Liver (tissue), 9 donors: ENCODE measurements around the gene PIEZO1. TPM values are rescaled to one million over a fixed set of nuclear protein-coding genes. Genes with fewer than 3 reads are reported as not detected.

Experiments
- DNase-seq: peaks from one replicate; pipeline ENCODE4 v3.0.0-alpha.2; 2017; ENCODE audit warnings: low spot score
- H3K27ac ChIP-seq, 2 donors: one replicate each; pipeline ENCODE4 v1.7.0; 2013; ENCODE audit warnings: inconsistent platforms in 2 of 2, low read length in 2 of 2, control low read depth in 1 of 2, low read depth in 1 of 2, mild to moderate bottlenecking in 1 of 2
- H3K27me3 ChIP-seq, 4 donors: one replicate each; pipeline versions ENCODE4 v1.6.1 to v1.7.0; 2013; ENCODE audit warnings: low read length in 3 of 4, inconsistent platforms in 1 of 4, mild to moderate bottlenecking in 1 of 4, moderate library complexity in 1 of 4; ENCODE audit not compliant: control insufficient read depth in 4 of 4, insufficient read depth in 4 of 4
- H3K36me3 ChIP-seq, 4 donors: one replicate each; pipeline versions ENCODE4 v1.6.1 to v1.7.0; 2013; ENCODE audit warnings: low read length in 3 of 4, mild to moderate bottlenecking in 3 of 4, low read depth in 1 of 4, moderate library complexity in 1 of 4; ENCODE audit not compliant: control insufficient read depth in 4 of 4, insufficient read depth in 3 of 4
- H3K4me1 ChIP-seq, 4 donors: one replicate each; pipeline versions ENCODE4 v1.6.1 to v1.7.0; 2013; ENCODE audit warnings: low read length in 3 of 4, mild to moderate bottlenecking in 3 of 4, moderate library complexity in 1 of 4; ENCODE audit not compliant: control insufficient read depth in 4 of 4, insufficient read depth in 4 of 4
- H3K4me3 ChIP-seq, 3 donors: one replicate each; pipeline versions ENCODE4 v1.6.1 to v1.7.0; 2013; ENCODE audit warnings: low read length in 3 of 3, control low read depth in 1 of 3, low read depth in 1 of 3, mild to moderate bottlenecking in 1 of 3
- H3K9ac ChIP-seq, 2 donors: one replicate each; pipeline ENCODE4 v1.7.0; 2013; ENCODE audit warnings: low read length in 2 of 2, mild to moderate bottlenecking in 2 of 2, moderate library complexity in 2 of 2, control low read depth in 1 of 2, low read depth in 1 of 2
- H3K9me3 ChIP-seq, 4 donors: one replicate each; pipeline versions ENCODE4 v1.6.1 to v1.7.0; 2013; ENCODE audit warnings: low read length in 3 of 4; ENCODE audit not compliant: control insufficient read depth in 4 of 4
- ATF3 ChIP-seq: IDR thresholded peaks from 2 replicates; pipeline ENCODE4 v1.6.1; 2016; ENCODE audit warnings: antibody characterized with exemption
- CTCF ChIP-seq: fragments of 150-350 bp; IDR thresholded peaks from 2 replicates; pipeline ENCODE4 v1.5.1; 2017; ENCODE audit warnings: improper control_type of control experiment, low read depth, low read length; ENCODE audit not compliant: missing input control
- EGR1 ChIP-seq, 2 donors: IDR thresholded peaks; 2 replicates each; pipeline ENCODE4 v1.6.1; 2016 to 2018; ENCODE audit warnings: antibody characterized with exemption in 2 of 2, low read depth in 2 of 2
- FOXA1 ChIP-seq: IDR thresholded peaks from 2 replicates; pipeline ENCODE4 v1.6.1; 2016; ENCODE audit warnings: antibody characterized with exemption
- FOXA2 ChIP-seq: IDR thresholded peaks from 2 replicates; pipeline ENCODE4 v1.6.1; 2016; ENCODE audit warnings: antibody characterized with exemption
- GABPA ChIP-seq, 2 donors: IDR thresholded peaks in 1 of 2; conservative IDR thresholded peaks in 1 of 2; 2 replicates each; pipeline ENCODE4 v1.6.1; 2016; ENCODE audit warnings: antibody characterized with exemption in 2 of 2, mild to moderate bottlenecking in 1 of 2, moderate library complexity in 1 of 2
- HNF4A ChIP-seq, 2 donors: conservative IDR thresholded peaks; 2 replicates each; pipeline ENCODE4 v1.6.1; 2016; ENCODE audit warnings: antibody characterized with exemption in 2 of 2, mild to moderate bottlenecking in 2 of 2
- HNF4G ChIP-seq: IDR thresholded peaks from 2 replicates; pipeline ENCODE4 v1.6.1; 2016; ENCODE audit warnings: antibody characterized with exemption
- JUND ChIP-seq, 2 donors: IDR thresholded peaks; 2 replicates each; pipeline ENCODE4 v1.6.1; 2016; ENCODE audit warnings: antibody characterized with exemption in 2 of 2
- MAX ChIP-seq: IDR thresholded peaks from 2 replicates; pipeline ENCODE4 v1.6.1; 2016; ENCODE audit warnings: antibody characterized with exemption
- NR2F2 ChIP-seq: IDR thresholded peaks from 2 replicates; pipeline ENCODE4 v1.6.1; 2016; ENCODE audit warnings: antibody characterized with exemption
- RAD21 ChIP-seq, 2 donors: IDR thresholded peaks; 2 replicates each; pipeline ENCODE4 v1.6.1; 2016; ENCODE audit warnings: antibody characterized with exemption in 2 of 2, mild to moderate bottlenecking in 2 of 2
- RXRA ChIP-seq, 2 donors: IDR thresholded peaks; 2 replicates each; pipeline ENCODE4 v1.6.1; 2017 to 2018; ENCODE audit warnings: antibody characterized with exemption in 2 of 2, mild to moderate bottlenecking in 1 of 2
- SP1 ChIP-seq: IDR thresholded peaks from 2 replicates; pipeline ENCODE4 v1.6.1; 2018; ENCODE audit warnings: antibody characterized with exemption, mild to moderate bottlenecking
- TAF1 ChIP-seq: conservative IDR thresholded peaks from 2 replicates; pipeline ENCODE4 v1.6.1; 2016; ENCODE audit warnings: antibody characterized with exemption, mild to moderate bottlenecking
- YY1 ChIP-seq: IDR thresholded peaks from 2 replicates; pipeline ENCODE4 v1.6.1; 2016; ENCODE audit warnings: antibody characterized with exemption, mild to moderate bottlenecking
- WGBS: extraction: QIAGEN DNeasy Blood & Tissue Kit; methylation state at CpG from one replicate; pipeline ENCODE4 v1.1.7; 2013; 5-methylcytosine and 5-hydroxymethylcytosine counted together
- polyA plus RNA-seq, 2 donors: library from polyadenylated mRNA; stranded (reverse) in 1 of 2; unstranded in 1 of 2; fragments of 200-250 nt in 1 of 2; fragments of >200 nt in 1 of 2; fragmentation: Nextera tagmentation in 1 of 2; extraction: Ambion mirVana in 1 of 2; gene quantifications; one replicate each; pipeline versions ENCODE4 v1.2.1 to v1.2.3, GENCODE V29; 2013 to 2015
- total RNA-seq, 2 donors: library from RNA; depleted of rRNA; stranded (reverse); fragments of >200 nt; gene quantifications; one replicate each; pipeline ENCODE4 v1.2.3, GENCODE V29; 2014
- TF ChIP-seq, protein P1 (sequence below): IDR thresholded peaks from 2 replicates; pipeline ENCODE4 v1.6.1; 2016; ENCODE audit warnings: antibody characterized with exemption, mild to moderate bottlenecking
- TF ChIP-seq, protein P2 (sequence below): IDR thresholded peaks from 2 replicates; pipeline ENCODE4 v1.6.1; 2016; ENCODE audit warnings: antibody characterized with exemption
- donor health status: healthy.
- donor health status: healthy.
- donor health status: healthy.
- donor health status: healthy.
- donor health status: healthy.

The PIEZO1 gene
- total and polyA plus RNA-seq, 4 donors = 15.3 to 74.7 (median 59.2) TPM

DNA sequence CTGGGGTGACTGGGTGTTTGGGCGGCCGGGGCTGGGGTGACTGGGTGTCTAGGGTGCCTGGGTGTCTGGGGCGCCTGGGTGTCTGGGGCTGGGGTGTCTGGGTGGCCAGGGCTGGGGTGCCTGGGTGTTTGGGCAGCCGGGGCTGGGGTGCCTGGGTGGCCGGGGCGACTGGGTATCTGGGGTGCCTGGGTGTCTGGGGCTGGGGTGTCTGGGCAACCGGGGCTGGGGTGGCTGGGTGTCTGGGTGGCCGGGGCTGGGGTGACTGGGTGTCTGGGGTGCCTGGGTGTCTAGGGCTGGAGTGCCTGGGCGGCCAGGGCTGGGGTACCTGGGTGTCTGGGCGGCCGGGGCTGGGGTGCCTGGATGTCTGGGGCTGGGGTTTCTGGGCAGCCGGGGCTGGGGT lies 40.1 kb upstream of the PIEZO1 start:
- no peak for TF ChIP-seq FOXA2
- no peak for TF ChIP-seq TAF1
- TF ChIP-seq, protein P1, sequence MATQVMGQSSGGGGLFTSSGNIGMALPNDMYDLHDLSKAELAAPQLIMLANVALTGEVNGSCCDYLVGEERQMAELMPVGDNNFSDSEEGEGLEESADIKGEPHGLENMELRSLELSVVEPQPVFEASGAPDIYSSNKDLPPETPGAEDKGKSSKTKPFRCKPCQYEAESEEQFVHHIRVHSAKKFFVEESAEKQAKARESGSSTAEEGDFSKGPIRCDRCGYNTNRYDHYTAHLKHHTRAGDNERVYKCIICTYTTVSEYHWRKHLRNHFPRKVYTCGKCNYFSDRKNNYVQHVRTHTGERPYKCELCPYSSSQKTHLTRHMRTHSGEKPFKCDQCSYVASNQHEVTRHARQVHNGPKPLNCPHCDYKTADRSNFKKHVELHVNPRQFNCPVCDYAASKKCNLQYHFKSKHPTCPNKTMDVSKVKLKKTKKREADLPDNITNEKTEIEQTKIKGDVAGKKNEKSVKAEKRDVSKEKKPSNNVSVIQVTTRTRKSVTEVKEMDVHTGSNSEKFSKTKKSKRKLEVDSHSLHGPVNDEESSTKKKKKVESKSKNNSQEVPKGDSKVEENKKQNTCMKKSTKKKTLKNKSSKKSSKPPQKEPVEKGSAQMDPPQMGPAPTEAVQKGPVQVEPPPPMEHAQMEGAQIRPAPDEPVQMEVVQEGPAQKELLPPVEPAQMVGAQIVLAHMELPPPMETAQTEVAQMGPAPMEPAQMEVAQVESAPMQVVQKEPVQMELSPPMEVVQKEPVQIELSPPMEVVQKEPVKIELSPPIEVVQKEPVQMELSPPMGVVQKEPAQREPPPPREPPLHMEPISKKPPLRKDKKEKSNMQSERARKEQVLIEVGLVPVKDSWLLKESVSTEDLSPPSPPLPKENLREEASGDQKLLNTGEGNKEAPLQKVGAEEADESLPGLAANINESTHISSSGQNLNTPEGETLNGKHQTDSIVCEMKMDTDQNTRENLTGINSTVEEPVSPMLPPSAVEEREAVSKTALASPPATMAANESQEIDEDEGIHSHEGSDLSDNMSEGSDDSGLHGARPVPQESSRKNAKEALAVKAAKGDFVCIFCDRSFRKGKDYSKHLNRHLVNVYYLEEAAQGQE = no peak
- no peak for TF ChIP-seq FOXA1
- TF ChIP-seq HNF4A (conservative IDR thresholded peaks at IDR 0.05) = no peak
- no peak for TF ChIP-seq RAD21 (IDR thresholded peaks at IDR 0.05)
- TF ChIP-seq ATF3 = no peak
- TF ChIP-seq JUND (IDR thresholded peaks at IDR 0.05) = no peak
- no peak for TF ChIP-seq SP1
- TF ChIP-seq MAX = no peak
- no peak for TF ChIP-seq EGR1 (IDR thresholded peaks at IDR 0.05; ENCODE audit: low read depth in 2 of 2)
- TF ChIP-seq HNF4G = no peak
- no peak for DNase-seq
- H3K9me3 ChIP-seq = no peaks in the 10 kb centered on the region
- H3K36me3 ChIP-seq = peaks cover 0 to 28% (median 8%) of the 10 kb centered on the region in 4 donors
- H3K27ac ChIP-seq = no peak overlapping the region
- no peak overlapping the region for H3K9ac ChIP-seq
- whole genome bisulfite sequencing = 98% methylated on average over 12 of the region's 12 CpGs
- no peaks in the 10 kb centered on the region for H3K4me1 ChIP-seq
- no peaks in the 10 kb centered on the region for H3K27me3 ChIP-seq
- H3K4me3 ChIP-seq = no peak overlapping the region

- Histone ChIP-seq H3K27ac (no peak overlapping the region), H3K9me3 (no peaks in the 10 kb centered on the region), H3K36me3 (peaks cover 0 to 28% (median 8%) of the 10 kb centered on the region in 4 donors), H3K4me1 (no peaks in the 10 kb centered on the region), H3K9ac (no peak overlapping the region), H3K27me3 (no peaks in the 10 kb centered on the region), H3K4me3 (no peak overlapping the region)
- TF ChIP-seq CTCF (no peak), HNF4G (no peak), RAD21 (IDR thresholded peaks at IDR 0.05) (no peak), GABPA (IDR thresholded peaks at IDR 0.05 in 1 of 2, conservative IDR thresholded peaks at IDR 0.05 in 1 of 2) (no peak), SP1 (no peak), YY1 (no peak), HNF4A (conservative IDR thresholded peaks at IDR 0.05) (no peak), MAX (no peak), ATF3 (no peak), NR2F2 (no peak), EGR1 (IDR thresholded peaks at IDR 0.05; ENCODE audit: low read depth in 2 of 2) (no peak), FOXA1 (no peak), FOXA2 (no peak), JUND (IDR thresholded peaks at IDR 0.05) (no peak), RXRA (IDR thresholded peaks at IDR 0.05) (no peak), TAF1 (no peak)
- TF ChIP-seq, protein P1 = no peak
- TF ChIP-seq, protein P2, sequence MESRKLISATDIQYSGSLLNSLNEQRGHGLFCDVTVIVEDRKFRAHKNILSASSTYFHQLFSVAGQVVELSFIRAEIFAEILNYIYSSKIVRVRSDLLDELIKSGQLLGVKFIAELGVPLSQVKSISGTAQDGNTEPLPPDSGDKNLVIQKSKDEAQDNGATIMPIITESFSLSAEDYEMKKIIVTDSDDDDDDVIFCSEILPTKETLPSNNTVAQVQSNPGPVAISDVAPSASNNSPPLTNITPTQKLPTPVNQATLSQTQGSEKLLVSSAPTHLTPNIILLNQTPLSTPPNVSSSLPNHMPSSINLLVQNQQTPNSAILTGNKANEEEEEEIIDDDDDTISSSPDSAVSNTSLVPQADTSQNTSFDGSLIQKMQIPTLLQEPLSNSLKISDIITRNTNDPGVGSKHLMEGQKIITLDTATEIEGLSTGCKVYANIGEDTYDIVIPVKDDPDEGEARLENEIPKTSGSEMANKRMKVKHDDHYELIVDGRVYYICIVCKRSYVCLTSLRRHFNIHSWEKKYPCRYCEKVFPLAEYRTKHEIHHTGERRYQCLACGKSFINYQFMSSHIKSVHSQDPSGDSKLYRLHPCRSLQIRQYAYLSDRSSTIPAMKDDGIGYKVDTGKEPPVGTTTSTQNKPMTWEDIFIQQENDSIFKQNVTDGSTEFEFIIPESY = no peak
- 94% methylated on average over 33 of the region's 33 CpGs for WGBS
- no peak for DNase-seq
Measured at GRCh38 chr16:88824256-88825077, 39.4 kb upstream of the PIEZO1 start.
